Activated CD4-positive, alpha-beta T cell treated with anti-CD3 and anti-CD28 coated beads, Interleukin-2, Interleukin-6, amounts not matched to agents 100 ng/mL and 50 ng/mL, durations not matched to agents 16 hours and 8 hours (primary cell): Measurements from ENCODE around the gene SNX18.
"Not testable (repeated sequence)": the region's sequence is repeated elsewhere in the genome, so short reads cannot be mapped to it uniquely, and the experiment has no call there.

ENCODE experiments used
- DNase-seq: peaks from one replicate; pipeline ENCODE4 v3.0.0-alpha.2; 2020

The SNX18 gene

GRCh38 chr5:54520438-54520846, 2.9 kb downstream of the SNX18 start:
- no peak for DNase-seq

GRCh38 chr5:54520940-54521339, 3.4 kb downstream of the SNX18 start:
- no peak for DNase-seq

GRCh38 chr5:54521856-54522479, 4.4 kb downstream of the SNX18 start:
- no peak for DNase-seq

GRCh38 chr5:54523534-54523933, 6.0 kb downstream of the SNX18 start:
- DNase-seq: no peak

- no peak for DNase-seq
Measured at GRCh38 chr5:54524082-54524481, 6.5 kb downstream of the SNX18 start.

GRCh38 chr5:54524704-54525103, 7.1 kb downstream of the SNX18 start:
- no peak for DNase-seq

GRCh38 chr5:54525261-54525660, 7.7 kb downstream of the SNX18 start:
- DNase-seq: no peak

GRCh38 chr5:54525692-54526091, 8.1 kb downstream of the SNX18 start:
- no peak for DNase-seq

- DNase-seq: no peak
Measured at GRCh38 chr5:54526604-54527288, 9.2 kb downstream of the SNX18 start.

GRCh38 chr5:54528633-54529209, 11.2 kb downstream of the SNX18 start:
- no peak for DNase-seq

- DNase-seq: no peak
Measured at GRCh38 chr5:54529565-54529964, 12.0 kb downstream of the SNX18 start.

GRCh38 chr5:54531546-54531945, 14.0 kb downstream of the SNX18 start:
- no peak for DNase-seq

- no peak for DNase-seq
Measured at GRCh38 chr5:54533541-54534190, 16.1 kb downstream of the SNX18 start.

- no peak for DNase-seq
Measured at GRCh38 chr5:54534191-54535004, 16.8 kb downstream of the SNX18 start.

- no peak for DNase-seq
Measured at GRCh38 chr5:54535149-54535844, 17.7 kb downstream of the SNX18 start.

- DNase-seq: not testable (repeated sequence)
Measured at GRCh38 chr5:54536375-54536774, 18.8 kb downstream of the SNX18 start.

- DNase-seq: not testable (repeated sequence)
Measured at GRCh38 chr5:54536861-54537260, 19.3 kb downstream of the SNX18 start.

GRCh38 chr5:54537725-54538124, 20.2 kb downstream of the SNX18 start:
- DNase-seq: no peak

- no peak for DNase-seq
Measured at GRCh38 chr5:54538156-54538555, 20.6 kb downstream of the SNX18 start.

- DNase-seq: no peak
Measured at GRCh38 chr5:54539001-54539400, 21.4 kb downstream of the SNX18 start.

GRCh38 chr5:54540286-54540685, 22.7 kb downstream of the SNX18 start:
- DNase-seq: no peak
